ENCODE results near the gene DPP6. TPM values are rescaled to one million over a fixed set of nuclear protein-coding genes. Genes with fewer than 3 reads are reported as not detected.

DPP6 gene
- total and polyA plus RNA-seq, 9 of the 15 experiments (the other 6 are each of a cell fraction or from before 2014, with no cell fraction given), result not detected

- TF ChIP-seq MNT (conservative IDR thresholded peaks at IDR 0.05), result no peak
- no peak for TF ChIP-seq ZNF592 (IDR thresholded peaks at IDR 0.05)
- no peak for TF ChIP-seq MEF2A (IDR thresholded peaks at IDR 0.05; ENCODE audit: control insufficient read depth, low read depth, low read length)
- no peak for TF ChIP-seq SIX5 (IDR thresholded peaks at IDR 0.05; ENCODE audit: borderline replicate concordance in 1 of 2, insufficient read depth in 1 of 2, low read depth in 1 of 2, low read length in 2 of 2)
- no peak for TF ChIP-seq NFATC3 (IDR thresholded peaks at IDR 0.05)
- TF ChIP-seq CHD1 (IDR thresholded peaks at IDR 0.05; ENCODE audit: low read length), result no peak
- no peak for TF ChIP-seq ZNF318 (IDR thresholded peaks at IDR 0.05; ENCODE audit: borderline replicate concordance in 1 of 2, low read depth in 1 of 2)
- no peak for TF ChIP-seq ZNF324 (CRISPR knock-in tag; IDR thresholded peaks at IDR 0.05)
- TF ChIP-seq THRA (IDR thresholded peaks at IDR 0.05), result no peak
- TF ChIP-seq MTA1 (IDR thresholded peaks at IDR 0.05; ENCODE audit: borderline replicate concordance), result peak; percentile 29; the same call in 1 of the 2 replicates
These were observed 601.1 kb downstream of the DPP6 start (continued) for GRCh38 chr7:154653281-154653680.
